Transverse colon (tissue), 4 donors: ENCODE measurements around the gene RGPD6. TPM values are rescaled to one million over a fixed set of nuclear protein-coding genes. Genes with fewer than 3 reads are reported as not detected.

ENCODE experiments used
- small RNA-seq, 4 donors: library from RNA; depleted of rRNA; stranded (forward); fragments of <200 nt; gene quantifications; one replicate each; pipeline ENCODE3, GENCODE V24; 2016
- total RNA-seq, 4 donors: library from RNA; depleted of rRNA; stranded (reverse); fragments of >200 nt; gene quantifications; one replicate each; pipeline ENCODE4 v1.1.0, GENCODE V29; 2016

Gene RGPD6
- total RNA-seq, 4 donors from 2014 or later: 9.0 to 46.5 (median 36.0) TPM

Small RNA genes within 50 kb of the gene (small RNA-seq; reads per million reads assigned to genes)
- 0 reads per million in 4 donors for gene AC108938.1

Other genes with a start within 250 kb of the RGPD6 start
- gene LIMS4, start 104.4 kb downstream of the RGPD6 start, total RNA-seq: 1 to 10 TPM in 2 of 4 donors, not detected in 2; 1.6 to 3.4 TPM
- 10 to 100 TPM in 1 of 4 donors, 1 to 10 TPM in 3; 1.3 to 15.1 (median 4.0) TPM for gene BUB1, start 100.8 kb upstream of the RGPD6 start, total RNA-seq
- gene ACOXL, start 155.4 kb upstream of the RGPD6 start, total RNA-seq: 1 to 10 TPM in 2 of 4 donors, under 1 TPM in 1, not detected in 1; 0.55 to 5.2 (median 1.1) TPM